Uterus (tissue), 4 donors: ENCODE results near the gene FBXW8. TPM values are rescaled to one million over a fixed set of nuclear protein-coding genes. Genes with fewer than 3 reads are reported as not detected.
"Not testable (repeated sequence)": the region's sequence is repeated elsewhere in the genome, so short reads cannot be mapped to it uniquely, and the experiment has no call there.

Experiments used
- DNase-seq, 2 donors: peaks; one replicate each; pipeline ENCODE4 v3.0.0-alpha.2; 2019 to 2020
- H3K27ac ChIP-seq, 2 donors: fragments of 200-600 bp; sonication (generic); 1 replicate in 1 of 2; 2 replicates in 1 of 2; pipeline ENCODE4 v1.5.1; 2016 to 2018
- H3K27me3 ChIP-seq, 2 donors: fragments of 200-600 bp; sonication (generic); one replicate each; pipeline ENCODE4 v1.5.1; 2018 to 2019; ENCODE audit warnings: control low read depth in 1 of 2
- H3K36me3 ChIP-seq, 2 donors: fragments of 200-600 bp; sonication (generic); one replicate each; pipeline ENCODE4 v1.5.1; 2019; ENCODE audit warnings: control low read depth in 1 of 2
- H3K4me1 ChIP-seq, 2 donors: fragments of 200-600 bp; sonication (generic); one replicate each; pipeline ENCODE4 v1.5.1; 2018 to 2019; ENCODE audit warnings: control low read depth in 1 of 2
- H3K4me3 ChIP-seq, 2 donors: fragments of 200-600 bp; sonication (generic); 1 replicate in 1 of 2; 2 replicates in 1 of 2; pipeline ENCODE4 v1.5.1; 2018 to 2019; ENCODE audit warnings: mild to moderate bottlenecking in 1 of 2
- H3K9me3 ChIP-seq, 2 donors: fragments of 200-600 bp; sonication (generic); one replicate each; pipeline ENCODE4 v1.5.1; 2019; ENCODE audit warnings: control low read depth in 1 of 2
- CTCF ChIP-seq, 4 experiments: fragments of 200-600 bp in 2 of 4; fragments of 450-650 bp in 2 of 4; sonication (generic) in 2 of 4; IDR thresholded peaks; one replicate each; pipeline ENCODE4 v1.5.1; 2016 to 2019; ENCODE audit warnings: antibody characterized with exemption in 4 of 4, mild to moderate bottlenecking in 2 of 4, moderate library complexity in 1 of 4
- POLR2A ChIP-seq, 2 donors: fragments of 450-650 bp; IDR thresholded peaks; one replicate each; pipeline ENCODE4 v1.6.1; 2016; ENCODE audit warnings: antibody characterized with exemption in 2 of 2, mild to moderate bottlenecking in 1 of 2, moderate library complexity in 1 of 2
- intact Hi-C: fragments of 100-400 bp; cut with DNase I; formaldehyde crosslinking; loops from one replicate; pipeline ENCODE4 v1.15.1; 2023; ENCODE audit warnings: low total_unique reads
- total RNA-seq, 4 donors: library from RNA; depleted of rRNA in 3 of 4; stranded (reverse); fragments of >200 nt in 3 of 4; gene quantifications; one replicate each; pipeline versions ENCODE4 v1.1.0 to v1.2.4, GENCODE V29; 2014 to 2023
- donor health status: DM: yes; HTN: yes; CAD: no.

FBXW8 gene
- total RNA-seq, 4 donors from 2014 or later = 5.9 to 28.0 (median 15.3) TPM

DNA sequence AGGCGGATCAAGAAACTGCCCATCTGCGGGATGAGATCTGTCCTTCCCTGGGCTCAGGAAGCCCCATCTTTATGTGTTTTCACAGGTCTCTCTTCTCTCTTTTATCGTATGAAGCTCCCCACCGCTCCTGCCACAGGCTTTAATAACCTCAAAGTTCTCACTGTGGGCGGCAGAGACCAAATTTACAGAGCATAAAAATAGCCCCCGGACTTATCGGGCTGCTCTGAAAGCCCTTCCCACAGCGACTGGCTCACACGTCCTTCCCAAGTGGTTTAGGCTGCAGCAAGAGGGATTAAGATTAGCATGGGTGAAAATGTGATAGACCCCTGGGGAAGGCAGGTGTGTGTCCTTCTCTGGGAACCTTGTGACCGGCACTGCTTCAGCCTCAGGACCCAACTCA lies 140.6 kb downstream of the FBXW8 start:
- no peaks in the 10 kb centered on the region for H3K36me3 ChIP-seq
- no peak overlapping the region for H3K4me3 ChIP-seq
- H3K27ac ChIP-seq = no peak overlapping the region
- H3K4me1 ChIP-seq = peaks cover 0 to 4% of the 10 kb centered on the region in 2 donors
- TF ChIP-seq POLR2A (IDR thresholded peaks at IDR 0.05) (no peak), CTCF (IDR thresholded peaks at IDR 0.05) (no peak)
- intact Hi-C loops = no loop called here
- H3K9me3 ChIP-seq = no peaks in the 10 kb centered on the region
- no peaks in the 10 kb centered on the region for H3K27me3 ChIP-seq
- DNase-seq = no peak

DNA sequence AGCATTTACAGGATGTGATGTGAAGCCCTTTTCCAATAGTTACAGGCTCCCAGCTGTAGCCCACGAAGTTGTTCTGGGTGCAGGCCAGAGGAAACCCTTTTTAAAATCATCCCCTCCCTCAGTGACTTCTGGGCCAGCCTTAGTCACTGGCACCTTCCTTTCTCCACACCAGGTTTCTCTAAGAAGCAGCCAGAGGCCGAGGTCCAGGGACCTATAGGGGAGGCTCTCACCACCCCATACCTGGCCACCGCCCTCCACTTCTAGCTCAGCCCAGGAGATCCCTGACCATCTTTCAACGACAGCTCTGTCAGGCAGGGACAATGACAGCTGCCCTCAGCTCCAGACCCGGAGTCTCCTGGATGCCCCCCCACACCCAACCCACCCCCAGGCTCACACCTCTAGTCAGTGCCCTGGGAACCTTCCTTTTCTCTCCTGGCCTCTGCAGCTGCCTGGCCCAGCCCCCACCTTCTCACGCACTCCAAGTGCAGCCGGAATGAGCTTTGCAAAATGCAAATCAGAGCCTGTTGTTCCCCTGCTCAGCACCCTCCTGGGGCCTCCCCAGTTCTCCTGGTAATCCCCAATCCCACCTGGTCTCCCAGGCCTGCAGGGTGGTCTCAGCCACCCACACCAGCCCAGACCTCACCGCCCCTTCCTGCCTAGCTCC lies 141.8 kb downstream of the FBXW8 start:
- intact Hi-C loops = no loop called here
- peaks cover 0 to 4% of the 10 kb centered on the region in 2 donors for H3K4me1 ChIP-seq
- no peak for TF ChIP-seq POLR2A (IDR thresholded peaks at IDR 0.05)
- no peak for TF ChIP-seq CTCF (IDR thresholded peaks at IDR 0.05)
- no peaks in the 10 kb centered on the region for H3K27me3 ChIP-seq
- no peak overlapping the region for H3K27ac ChIP-seq
- H3K36me3 ChIP-seq = no peaks in the 10 kb centered on the region
- no peak for DNase-seq
- no peak overlapping the region for H3K4me3 ChIP-seq
- no peaks in the 10 kb centered on the region for H3K9me3 ChIP-seq

- Histone ChIP-seq H3K9me3 (no peaks in the 10 kb centered on the region), H3K36me3 (no peaks in the 10 kb centered on the region), H3K4me1 (peaks cover 0 to 3% of the 10 kb centered on the region in 2 donors), H3K4me3 (no peak overlapping the region), H3K27ac (no peak overlapping the region), H3K27me3 (no peaks in the 10 kb centered on the region)
- DNase-seq = no peak
- TF ChIP-seq POLR2A (IDR thresholded peaks at IDR 0.05) (no peak), CTCF (IDR thresholded peaks at IDR 0.05) (no peak)
- intact Hi-C loops = no loop called here
These were observed 142.3 kb downstream of the FBXW8 start for GRCh38 chr12:117053050-117053400.

DNA sequence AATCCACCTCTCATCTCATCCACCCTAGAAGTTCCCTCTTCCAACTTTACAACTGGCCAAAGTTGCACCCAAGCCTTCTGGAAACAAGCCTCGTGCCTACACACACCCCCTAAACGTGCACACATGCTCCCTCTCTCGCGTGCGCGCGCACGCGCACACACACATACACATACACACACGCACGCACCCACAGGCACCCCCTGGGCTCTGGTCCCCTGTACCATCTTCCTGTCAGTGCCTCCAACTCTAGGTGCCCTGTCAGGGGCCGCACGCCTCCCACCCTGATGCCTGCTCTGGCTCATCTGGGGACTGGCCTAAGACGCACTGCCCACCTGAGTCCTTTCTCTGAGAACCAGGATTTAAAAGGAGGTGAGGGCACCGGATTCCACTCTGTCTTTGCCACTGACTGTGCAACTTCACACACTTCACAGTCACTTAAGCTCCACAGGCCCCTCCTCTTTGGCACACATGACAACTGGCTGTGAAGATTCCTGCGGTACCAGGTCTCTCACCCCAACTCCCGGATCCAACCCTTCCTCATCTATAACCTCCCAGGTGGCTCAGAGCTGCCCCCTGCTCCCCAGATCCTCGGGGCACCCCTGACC lies 142.9 kb downstream of the FBXW8 start:
- H3K9me3 ChIP-seq = no peaks in the 10 kb centered on the region
- H3K27ac ChIP-seq = no peak overlapping the region
- DNase-seq = no peak
- TF ChIP-seq POLR2A (IDR thresholded peaks at IDR 0.05) = no peak
- no peak for TF ChIP-seq CTCF (IDR thresholded peaks at IDR 0.05)
- H3K27me3 ChIP-seq = no peaks in the 10 kb centered on the region
- H3K36me3 ChIP-seq = no peaks in the 10 kb centered on the region
- no peak overlapping the region for H3K4me3 ChIP-seq
- H3K4me1 ChIP-seq = no peaks in the 10 kb centered on the region
- intact Hi-C loops = no loop called here

- no peaks in the 10 kb centered on the region for H3K27me3 ChIP-seq
- no peaks in the 10 kb centered on the region for H3K9me3 ChIP-seq
- no peak for TF ChIP-seq CTCF (IDR thresholded peaks at IDR 0.05)
- H3K4me1 ChIP-seq = no peaks in the 10 kb centered on the region
- DNase-seq = no peak
- no peaks in the 10 kb centered on the region for H3K36me3 ChIP-seq
- no peak overlapping the region for H3K4me3 ChIP-seq
- no peak overlapping the region for H3K27ac ChIP-seq
- intact Hi-C loops = no loop called here
These were observed 143.5 kb downstream of the FBXW8 start for GRCh38 chr12:117054279-117054678.

- intact Hi-C loops, H3K27me3 ChIP-seq, H3K4me3 ChIP-seq, H3K27ac ChIP-seq, H3K4me1 ChIP-seq, DNase-seq, H3K36me3 ChIP-seq, H3K9me3 ChIP-seq: not testable (repeated sequence)
These were observed 146.9 kb downstream of the FBXW8 start for GRCh38 chr12:117057626-117058025.
